Mononuclear cell (primary cell): ENCODE measurements around the gene DOCK4. TPM values are rescaled to one million over a fixed set of nuclear protein-coding genes. Genes with fewer than 3 reads are reported as not detected.

Source experiments
- H3K27me3 ChIP-seq: 2 replicates; pipeline ENCODE4 v1.6.0; 2011; ENCODE audit warnings: low read length, control low read depth; ENCODE audit not compliant: insufficient read depth
- H3K4me1 ChIP-seq: 2 replicates; pipeline ENCODE4 v1.5.1; 2011; ENCODE audit warnings: mild to moderate bottlenecking, low read length, control low read depth; ENCODE audit not compliant: insufficient read depth
- H3K4me3 ChIP-seq: 2 replicates; pipeline ENCODE4 v1.5.1; 2011; ENCODE audit warnings: mild to moderate bottlenecking, low read length, moderate library complexity
- H3K9me3 ChIP-seq: 2 replicates; pipeline ENCODE4 v1.5.1; 2011; ENCODE audit warnings: low read depth, mild to moderate bottlenecking, control low read depth, low read length
- total RNA-seq: library from RNA; depleted of rRNA; stranded (reverse); fragments of >200 nt; gene quantifications from one replicate; pipeline ENCODE4 v1.2.3, GENCODE V29; 2012

DOCK4 gene
- total RNA-seq, 1 donor: 5.6 TPM

DNA sequence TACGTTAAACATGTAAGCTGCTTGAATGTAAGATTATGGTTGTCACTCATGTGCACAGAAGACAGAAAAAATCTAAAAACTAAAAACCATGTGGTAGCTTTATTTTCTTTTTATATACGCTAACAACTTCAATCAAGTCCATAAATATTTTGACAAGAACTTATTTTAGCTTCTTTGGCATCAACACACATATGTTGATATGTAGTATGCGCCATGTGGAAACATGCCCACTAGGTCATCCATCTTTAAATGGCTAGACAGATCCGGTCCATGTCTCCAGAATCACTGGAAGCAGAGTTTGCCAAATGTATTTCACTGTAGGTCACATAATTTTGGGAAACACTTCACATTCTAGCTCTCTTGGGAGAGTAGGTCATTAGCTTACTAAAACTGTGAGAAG, 382.4 kb downstream of the DOCK4 start:
- no peaks in the 10 kb centered on the region for H3K9me3 ChIP-seq
- no peaks in the 10 kb centered on the region for H3K27me3 ChIP-seq
- H3K4me1 ChIP-seq: no peaks in the 10 kb centered on the region
- no peak overlapping the region for H3K4me3 ChIP-seq

DNA sequence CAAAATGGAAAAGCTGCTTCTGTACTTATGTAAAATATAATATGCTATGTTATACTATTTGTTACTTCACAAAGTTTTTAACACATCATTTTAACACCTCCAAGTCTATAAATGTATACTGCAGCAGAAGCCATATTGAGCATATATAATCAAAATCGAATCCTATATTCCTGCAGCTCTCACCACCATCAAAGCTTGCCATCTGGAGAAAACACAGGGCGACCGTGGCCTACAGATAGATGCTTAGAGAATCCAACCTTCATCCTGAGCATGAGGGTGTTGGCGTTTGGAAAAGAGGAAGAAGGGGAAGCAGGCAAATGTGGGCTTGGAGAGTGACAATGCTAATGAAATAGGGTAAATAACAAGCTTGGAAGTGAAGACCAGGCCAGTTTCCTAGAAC, 385.2 kb downstream of the DOCK4 start:
- H3K4me1 ChIP-seq: no peaks in the 10 kb centered on the region
- H3K9me3 ChIP-seq: no peaks in the 10 kb centered on the region
- no peak overlapping the region for H3K4me3 ChIP-seq
- no peaks in the 10 kb centered on the region for H3K27me3 ChIP-seq

DNA sequence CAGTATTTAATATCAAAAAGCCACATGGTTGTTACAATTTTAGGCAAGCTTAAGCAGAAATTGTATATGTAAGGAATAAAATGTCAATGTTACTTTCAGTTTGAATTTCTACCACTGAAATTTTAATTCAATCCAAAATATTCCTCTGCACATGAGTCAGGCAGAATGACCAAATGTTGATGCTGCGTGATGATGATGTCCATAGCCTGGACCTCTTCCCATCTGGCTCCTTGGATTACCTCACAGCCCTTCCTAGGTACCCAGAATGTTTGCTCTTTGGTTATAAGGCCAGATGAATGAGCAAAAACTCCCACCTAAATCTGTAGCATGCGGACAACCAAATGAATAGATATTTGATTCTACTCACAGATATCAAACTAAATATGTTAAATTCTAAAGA, 385.6 kb downstream of the DOCK4 start:
- no peak overlapping the region for H3K4me3 ChIP-seq
- H3K4me1 ChIP-seq: no peaks in the 10 kb centered on the region
- no peaks in the 10 kb centered on the region for H3K9me3 ChIP-seq
- no peaks in the 10 kb centered on the region for H3K27me3 ChIP-seq

DNA sequence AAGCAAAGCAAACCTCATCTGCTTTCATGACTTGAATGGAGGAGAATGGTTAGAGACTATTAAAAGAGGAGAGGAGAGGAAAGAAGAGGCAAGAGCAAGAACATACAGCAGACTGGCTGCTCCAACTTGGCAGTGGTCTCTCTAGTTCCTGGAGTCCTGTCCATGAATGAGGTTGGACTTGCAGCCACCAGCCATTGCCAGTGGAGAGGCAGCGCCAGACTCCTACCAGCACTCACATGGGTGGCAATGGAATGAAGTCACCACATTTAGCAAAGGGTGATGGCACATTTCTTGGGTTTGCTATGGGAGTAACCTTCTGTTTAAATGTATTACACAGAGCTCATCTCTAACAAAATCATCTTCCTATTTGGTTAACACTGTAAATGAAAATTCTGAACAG, 386.1 kb downstream of the DOCK4 start:
- Histone ChIP-seq H3K4me3 (no peak overlapping the region), H3K4me1 (no peaks in the 10 kb centered on the region), H3K27me3 (no peaks in the 10 kb centered on the region), H3K9me3 (no peaks in the 10 kb centered on the region)

DNA sequence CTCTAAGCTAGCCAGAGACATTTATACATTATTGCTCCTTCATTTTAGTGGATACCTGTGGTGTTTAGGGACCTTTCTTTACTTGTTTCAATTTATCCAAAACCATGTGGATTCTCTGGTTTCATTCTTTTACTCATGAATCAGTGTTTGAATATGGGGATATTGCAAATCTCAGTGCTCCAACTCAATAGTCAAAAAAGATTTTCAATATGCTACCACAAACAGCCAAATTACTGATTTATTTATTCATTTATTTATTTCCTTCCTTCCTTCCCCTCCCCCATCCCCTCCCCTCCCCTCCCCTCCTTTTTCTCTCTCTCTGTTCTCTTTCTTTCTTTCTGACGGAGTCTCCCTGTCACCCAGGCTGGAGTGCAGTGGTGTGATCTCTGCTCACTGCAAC, 390.8 kb downstream of the DOCK4 start:
- no peaks in the 10 kb centered on the region for H3K4me1 ChIP-seq
- H3K9me3 ChIP-seq: no peaks in the 10 kb centered on the region
- no peak overlapping the region for H3K4me3 ChIP-seq
- H3K27me3 ChIP-seq: no peaks in the 10 kb centered on the region

DNA sequence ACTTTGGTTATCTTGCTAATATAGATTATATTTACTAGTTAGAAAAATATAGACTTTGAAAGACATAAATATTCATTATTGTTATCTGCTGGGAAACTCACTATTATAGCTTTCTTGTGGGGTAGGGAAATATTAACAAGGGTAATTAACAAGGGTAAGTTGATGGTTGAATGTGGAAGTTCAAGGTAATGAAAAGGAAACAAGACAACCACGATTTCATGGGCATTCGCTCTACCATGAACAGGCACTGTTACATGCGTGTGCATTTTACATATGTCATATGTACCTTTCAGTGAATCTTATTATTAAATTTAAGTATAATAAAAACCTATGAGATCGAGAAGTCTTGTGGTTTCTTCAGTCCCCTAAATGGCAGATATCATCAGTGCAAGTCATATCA, 392.9 kb downstream of the DOCK4 start:
- H3K27me3 ChIP-seq: no peaks in the 10 kb centered on the region
- H3K4me1 ChIP-seq: no peaks in the 10 kb centered on the region
- no peaks in the 10 kb centered on the region for H3K9me3 ChIP-seq
- H3K4me3 ChIP-seq: no peak overlapping the region

DNA sequence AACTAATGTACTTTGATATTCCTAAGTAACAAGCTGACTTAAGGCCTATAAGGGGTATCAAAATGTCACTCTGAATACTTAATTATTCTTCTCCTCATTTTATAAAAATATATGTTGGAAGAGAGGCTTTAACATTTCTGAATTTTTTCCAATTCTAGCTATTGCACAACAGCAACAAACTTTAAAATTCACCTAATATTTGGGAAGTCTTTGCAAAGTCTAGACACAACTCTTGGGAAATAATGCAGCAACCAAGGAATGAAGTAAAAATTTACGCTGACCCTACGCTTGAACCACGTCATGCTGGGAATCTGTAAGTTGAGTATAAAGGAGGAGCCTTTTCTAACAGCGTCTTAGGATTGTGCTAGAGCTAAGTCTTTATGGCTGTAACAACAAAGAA, 400.0 kb downstream of the DOCK4 start:
- no peaks in the 10 kb centered on the region for H3K27me3 ChIP-seq
- no peaks in the 10 kb centered on the region for H3K4me1 ChIP-seq
- H3K4me3 ChIP-seq: no peak overlapping the region
- no peaks in the 10 kb centered on the region for H3K9me3 ChIP-seq

DNA sequence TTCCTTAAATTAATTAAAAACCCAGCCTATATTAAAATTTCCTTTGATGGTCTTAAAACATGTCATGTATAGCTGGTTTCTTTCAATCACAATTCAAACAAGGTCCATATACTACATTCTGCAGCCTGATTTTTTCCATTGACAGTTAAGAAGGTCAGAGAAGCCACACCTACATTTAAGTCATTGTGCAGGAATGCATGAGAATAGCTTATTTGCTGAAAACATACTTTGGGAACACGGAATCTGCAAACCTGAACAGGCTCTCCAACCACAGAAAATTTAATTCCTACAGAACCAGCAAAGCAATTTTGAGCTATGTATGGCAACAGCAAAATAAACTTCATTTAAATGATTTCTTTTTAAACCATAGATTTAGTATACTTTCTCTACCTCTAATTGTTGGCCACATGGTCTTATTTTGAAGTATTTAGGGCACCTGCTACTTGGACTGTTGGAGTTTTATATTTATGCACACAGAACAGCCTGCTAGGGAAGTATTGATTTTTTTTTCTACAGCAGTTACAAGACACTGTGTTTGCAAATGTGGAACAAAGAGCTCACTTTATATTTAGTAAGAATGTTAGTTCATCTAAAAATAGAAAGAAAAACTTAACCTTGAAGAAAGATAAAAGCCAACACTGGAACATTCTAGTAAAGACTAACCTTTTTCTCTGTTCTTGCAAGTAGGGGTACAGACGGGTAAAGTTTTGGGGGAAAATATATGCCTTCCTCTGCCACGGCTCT, 403.0 kb downstream of the DOCK4 start:
- no peaks in the 10 kb centered on the region for H3K4me1 ChIP-seq
- no peaks in the 10 kb centered on the region for H3K27me3 ChIP-seq
- no peak overlapping the region for H3K4me3 ChIP-seq
- peaks cover 15% of the 10 kb centered on the region for H3K9me3 ChIP-seq

DNA sequence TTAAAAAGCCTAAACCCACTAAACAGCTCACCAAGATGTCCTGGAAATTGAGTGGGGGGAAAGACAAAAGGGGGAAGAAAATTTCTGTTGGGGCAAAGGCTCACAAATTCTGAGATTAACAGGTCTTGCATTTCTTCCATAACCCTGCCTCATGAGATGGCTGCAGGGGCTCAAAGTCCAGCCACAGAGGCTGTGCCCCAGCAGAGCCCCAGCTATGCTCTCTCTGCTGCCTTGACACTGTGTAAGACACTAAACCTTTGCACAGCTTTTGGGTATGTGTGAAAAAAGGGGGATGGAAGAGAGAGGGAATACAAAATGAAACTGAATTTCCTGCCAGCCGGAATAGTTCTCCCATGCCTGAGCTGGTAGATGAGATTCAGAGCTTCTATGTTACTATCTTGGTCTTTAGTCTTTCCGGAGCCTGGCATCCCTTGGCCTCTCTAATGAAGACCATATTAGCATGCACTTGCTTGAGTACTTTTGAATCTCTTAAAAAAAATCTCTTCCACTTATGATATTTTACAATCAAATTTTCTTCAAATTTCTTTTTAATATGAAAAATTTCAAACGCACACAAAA, 403.9 kb downstream of the DOCK4 start:
- no peaks in the 10 kb centered on the region for H3K4me1 ChIP-seq
- no peaks in the 10 kb centered on the region for H3K27me3 ChIP-seq
- H3K9me3 ChIP-seq: peaks cover 24% of the 10 kb centered on the region
- H3K4me3 ChIP-seq: no peak overlapping the region

DNA sequence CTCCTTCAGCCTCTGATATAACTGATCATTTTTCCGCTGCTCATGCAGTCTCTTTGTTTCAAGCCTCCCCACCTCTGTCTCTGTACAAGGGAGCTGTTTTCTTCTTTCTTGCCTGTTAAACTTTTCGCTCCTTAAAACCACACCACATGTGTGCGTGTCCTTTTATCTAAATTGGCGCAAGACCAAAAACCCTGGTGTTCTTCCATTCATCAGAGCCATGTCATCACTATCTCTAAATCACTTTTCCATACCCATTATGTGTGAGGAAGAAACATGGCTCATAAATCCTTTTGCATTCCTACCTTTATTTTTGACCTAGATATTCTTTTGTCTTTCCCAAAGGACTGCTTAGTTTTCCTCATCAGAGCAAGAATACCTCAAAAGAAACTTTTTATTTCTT, 404.9 kb downstream of the DOCK4 start:
- Histone ChIP-seq H3K27me3 (no peaks in the 10 kb centered on the region), H3K9me3 (peaks cover 35% of the 10 kb centered on the region), H3K4me3 (no peak overlapping the region), H3K4me1 (no peaks in the 10 kb centered on the region)

DNA sequence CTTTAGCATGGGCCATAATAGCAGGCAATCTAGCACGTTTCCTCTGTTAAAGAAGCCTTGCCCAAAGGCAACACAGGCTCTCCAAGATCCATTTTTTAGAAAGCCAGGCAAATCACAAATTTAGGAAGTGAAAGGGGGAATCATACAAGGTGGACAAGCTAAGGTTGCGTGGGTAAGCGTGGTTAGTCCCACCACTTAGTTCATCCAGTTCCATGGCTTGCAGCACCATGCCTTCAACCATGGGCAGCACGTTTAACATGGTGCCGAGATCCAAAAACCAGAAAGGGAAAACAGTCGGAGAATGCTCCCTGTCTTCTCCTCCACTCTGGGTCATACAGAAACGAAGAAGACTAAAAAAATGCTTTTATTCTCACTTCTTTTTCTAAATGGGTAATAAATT, 409.5 kb downstream of the DOCK4 start:
- no peaks in the 10 kb centered on the region for H3K27me3 ChIP-seq
- H3K4me1 ChIP-seq: no peaks in the 10 kb centered on the region
- no peak overlapping the region for H3K4me3 ChIP-seq
- H3K9me3 ChIP-seq: peaks cover 57% of the 10 kb centered on the region

DNA sequence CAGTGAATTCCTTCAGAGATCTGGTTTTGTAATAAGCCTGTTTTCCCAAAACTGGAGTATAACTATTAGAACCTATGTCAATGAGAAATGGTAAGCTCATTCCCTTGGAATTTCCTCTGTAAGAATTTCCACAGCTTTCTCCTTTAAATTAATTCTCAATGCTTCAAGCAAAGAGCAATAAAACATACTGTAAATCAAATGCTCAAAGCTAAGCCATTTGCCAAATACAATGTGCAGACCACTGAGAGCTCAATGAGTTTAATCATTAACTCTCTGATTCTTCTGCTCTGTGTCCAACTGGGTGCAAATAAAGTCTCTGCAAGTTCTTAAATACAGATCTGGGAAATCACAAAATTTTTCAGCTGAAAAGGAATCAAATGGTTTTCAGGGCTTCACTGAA, 416.3 kb downstream of the DOCK4 start:
- no peaks in the 10 kb centered on the region for H3K27me3 ChIP-seq
- no peaks in the 10 kb centered on the region for H3K4me1 ChIP-seq
- H3K4me3 ChIP-seq: no peak overlapping the region
- peaks cover 8% of the 10 kb centered on the region for H3K9me3 ChIP-seq

DNA sequence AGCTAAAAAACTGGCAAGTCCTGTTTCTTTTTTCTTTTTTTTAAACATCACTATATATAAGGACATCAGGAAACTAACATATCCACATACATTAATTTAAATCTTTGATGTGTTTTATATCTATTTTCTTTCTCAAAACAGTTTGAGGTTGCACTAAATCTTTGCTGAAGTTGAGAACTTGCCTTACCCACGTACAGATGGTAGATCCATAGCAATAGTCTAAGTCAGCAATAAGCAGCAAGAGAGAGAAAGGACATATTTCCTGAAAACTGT, 417.2 kb downstream of the DOCK4 start:
- H3K9me3 ChIP-seq: no peaks in the 10 kb centered on the region
- no peak overlapping the region for H3K4me3 ChIP-seq
- no peaks in the 10 kb centered on the region for H3K4me1 ChIP-seq
- no peaks in the 10 kb centered on the region for H3K27me3 ChIP-seq

DNA sequence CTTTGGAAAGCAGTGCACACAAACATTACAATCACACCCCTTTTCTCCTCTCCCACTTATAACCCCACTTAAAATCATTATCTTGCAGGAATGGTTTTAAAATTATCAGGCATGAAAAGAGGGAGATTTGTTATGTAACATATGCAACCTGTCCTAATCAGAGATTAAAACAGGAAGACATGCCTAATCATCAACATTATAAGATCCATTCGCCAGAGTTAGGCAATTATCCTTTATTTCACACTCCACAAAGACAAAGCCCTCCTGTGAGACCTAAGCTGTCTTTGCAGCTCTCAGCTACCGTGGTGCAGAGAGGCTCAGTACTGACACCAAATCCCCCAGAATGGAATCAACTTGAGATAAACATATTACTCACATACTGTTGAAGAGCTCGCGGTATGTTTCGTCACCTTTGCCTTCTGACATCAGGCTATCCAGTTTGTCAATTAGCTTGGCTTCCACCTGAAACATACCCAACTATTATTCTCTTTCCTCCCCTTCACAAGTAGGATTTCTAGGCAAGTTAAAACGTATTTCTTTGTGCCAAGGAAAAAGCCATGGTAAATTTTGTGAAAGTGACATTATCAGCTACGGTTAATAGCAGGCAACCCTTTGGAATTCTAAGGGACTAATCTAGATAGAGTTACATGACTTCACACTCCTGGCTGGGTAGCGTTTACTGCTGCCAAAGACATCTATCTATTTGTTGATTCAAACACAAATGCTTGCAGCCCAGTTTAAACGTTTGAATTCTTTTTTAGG, 417.7 kb downstream of the DOCK4 start:
- no peaks in the 10 kb centered on the region for H3K4me1 ChIP-seq
- no peaks in the 10 kb centered on the region for H3K9me3 ChIP-seq
- H3K4me3 ChIP-seq: no peak overlapping the region
- no peaks in the 10 kb centered on the region for H3K27me3 ChIP-seq

DNA sequence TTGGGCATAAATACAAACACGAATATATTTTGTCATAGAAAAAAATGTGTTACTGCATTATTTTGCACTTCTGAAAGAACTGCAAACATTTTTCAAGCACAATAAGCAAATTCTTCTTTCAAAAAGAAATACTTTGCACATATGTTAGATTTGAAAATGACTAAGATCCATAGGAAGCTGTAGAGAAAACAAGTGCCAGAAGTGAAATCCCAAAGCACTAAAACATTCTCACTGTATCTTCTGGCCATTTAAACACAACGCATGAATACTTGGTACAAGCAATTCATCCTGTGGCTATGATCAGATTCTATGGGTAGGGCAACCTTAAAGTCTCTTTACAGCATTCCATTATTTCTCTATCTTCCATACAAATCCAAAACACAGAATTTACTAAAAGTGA, 418.5 kb downstream of the DOCK4 start:
- Histone ChIP-seq H3K27me3 (no peaks in the 10 kb centered on the region), H3K4me1 (no peaks in the 10 kb centered on the region), H3K9me3 (no peaks in the 10 kb centered on the region), H3K4me3 (no peak overlapping the region)

DNA sequence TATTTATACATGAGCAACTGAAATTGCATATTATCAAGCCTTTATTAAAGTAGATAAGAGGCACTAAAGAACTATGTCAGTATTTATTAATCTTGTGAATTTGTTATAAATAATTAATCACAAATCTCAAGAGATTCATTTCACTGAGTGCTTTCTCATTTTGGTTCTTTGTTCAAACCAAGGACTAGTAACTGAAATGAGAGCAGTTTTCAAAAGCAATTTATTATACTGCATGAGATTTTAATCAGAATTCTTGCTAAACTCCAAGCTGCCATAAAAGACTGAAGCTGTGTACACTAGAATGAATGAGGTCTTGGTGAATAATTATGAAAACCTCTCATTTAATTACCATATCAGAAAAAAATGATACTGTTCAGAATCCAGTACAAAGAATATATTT, 419.1 kb downstream of the DOCK4 start:
- H3K4me1 ChIP-seq: no peaks in the 10 kb centered on the region
- no peak overlapping the region for H3K4me3 ChIP-seq
- no peaks in the 10 kb centered on the region for H3K9me3 ChIP-seq
- no peaks in the 10 kb centered on the region for H3K27me3 ChIP-seq
